ENCODE results near the gene B9D2.

DNA sequence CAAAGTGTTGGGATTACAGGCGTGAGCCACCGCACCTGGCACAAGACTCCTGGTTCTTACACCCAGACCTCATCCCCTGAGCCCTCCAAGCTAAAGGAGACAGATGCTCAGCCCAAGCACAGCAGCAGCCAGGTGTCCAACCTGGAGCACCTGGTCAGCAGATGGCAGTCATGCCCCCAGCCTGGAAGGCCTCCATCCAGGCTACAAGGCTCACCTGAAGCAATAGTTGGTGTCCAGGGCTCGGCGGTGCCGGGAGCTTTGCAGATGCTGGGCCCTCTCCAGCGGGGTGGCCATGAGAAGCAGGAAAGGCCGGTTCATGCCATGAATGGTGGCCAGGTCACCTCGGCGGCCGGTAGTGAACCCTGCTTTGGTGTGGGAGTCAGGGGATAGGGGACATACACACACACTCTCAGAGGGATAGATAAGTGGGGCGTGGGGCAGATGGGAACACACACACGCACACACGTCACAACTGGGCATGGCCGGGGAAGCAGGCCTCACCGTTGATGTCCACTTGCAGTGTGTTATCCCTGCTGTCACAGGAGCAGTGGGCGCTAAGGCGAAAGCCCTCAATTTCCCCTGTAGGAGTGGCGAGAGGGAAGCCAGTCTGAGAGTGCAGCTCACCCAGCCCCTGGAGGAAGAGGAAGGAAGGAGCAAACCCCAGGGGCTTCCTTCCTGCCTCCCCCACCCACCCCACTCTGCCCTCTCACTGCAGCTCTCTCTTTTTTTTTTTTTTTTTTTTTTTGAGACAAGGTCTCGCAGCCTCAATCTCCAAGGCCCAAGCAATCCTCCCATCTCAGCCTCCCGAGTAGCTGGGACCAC, 22.1 kb downstream of the B9D2 start:
- TF ChIP-seq, protein P1, sequence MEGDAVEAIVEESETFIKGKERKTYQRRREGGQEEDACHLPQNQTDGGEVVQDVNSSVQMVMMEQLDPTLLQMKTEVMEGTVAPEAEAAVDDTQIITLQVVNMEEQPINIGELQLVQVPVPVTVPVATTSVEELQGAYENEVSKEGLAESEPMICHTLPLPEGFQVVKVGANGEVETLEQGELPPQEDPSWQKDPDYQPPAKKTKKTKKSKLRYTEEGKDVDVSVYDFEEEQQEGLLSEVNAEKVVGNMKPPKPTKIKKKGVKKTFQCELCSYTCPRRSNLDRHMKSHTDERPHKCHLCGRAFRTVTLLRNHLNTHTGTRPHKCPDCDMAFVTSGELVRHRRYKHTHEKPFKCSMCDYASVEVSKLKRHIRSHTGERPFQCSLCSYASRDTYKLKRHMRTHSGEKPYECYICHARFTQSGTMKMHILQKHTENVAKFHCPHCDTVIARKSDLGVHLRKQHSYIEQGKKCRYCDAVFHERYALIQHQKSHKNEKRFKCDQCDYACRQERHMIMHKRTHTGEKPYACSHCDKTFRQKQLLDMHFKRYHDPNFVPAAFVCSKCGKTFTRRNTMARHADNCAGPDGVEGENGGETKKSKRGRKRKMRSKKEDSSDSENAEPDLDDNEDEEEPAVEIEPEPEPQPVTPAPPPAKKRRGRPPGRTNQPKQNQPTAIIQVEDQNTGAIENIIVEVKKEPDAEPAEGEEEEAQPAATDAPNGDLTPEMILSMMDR (conservative IDR thresholded peaks at IDR 0.05 in 1 of 2, IDR thresholded peaks at IDR 0.05 in 1 of 2; ENCODE audit: low read depth in 1 of 2, low read length in 2 of 2) = no peak
- TF ChIP-seq EZH2 (IDR thresholded peaks at IDR 0.05; ENCODE audit: low read length, missing control alignments) = no peak
